Fibroblast of villous mesenchyme (primary cell): ENCODE measurements around the gene MPZL3. TPM values are rescaled to one million over a fixed set of nuclear protein-coding genes. Genes with fewer than 3 reads are reported as not detected.

Experiments
- DNase-seq: peaks from one replicate; pipeline ENCODE4 v3.0.0-alpha.2; 2010; ENCODE audit warnings: low read depth
- H3K4me3 ChIP-seq: 2 replicates; pipeline ENCODE4 v1.5.1; 2011; ENCODE audit warnings: low read depth, mild to moderate bottlenecking, low read length
- CTCF ChIP-seq: IDR thresholded peaks from 2 replicates; pipeline ENCODE4 v1.5.1; 2012; ENCODE audit warnings: low read depth, mild to moderate bottlenecking, low read length; ENCODE audit not compliant: insufficient read depth
- total RNA-seq: library from RNA; depleted of rRNA; stranded (reverse); fragments of >200 nt; gene quantifications from 2 replicates; pipeline ENCODE4 v1.2.3, GENCODE V29; 2012

The MPZL3 gene
- 0.32 and 0.86 TPM in 2 replicates for total RNA-seq

DNA sequence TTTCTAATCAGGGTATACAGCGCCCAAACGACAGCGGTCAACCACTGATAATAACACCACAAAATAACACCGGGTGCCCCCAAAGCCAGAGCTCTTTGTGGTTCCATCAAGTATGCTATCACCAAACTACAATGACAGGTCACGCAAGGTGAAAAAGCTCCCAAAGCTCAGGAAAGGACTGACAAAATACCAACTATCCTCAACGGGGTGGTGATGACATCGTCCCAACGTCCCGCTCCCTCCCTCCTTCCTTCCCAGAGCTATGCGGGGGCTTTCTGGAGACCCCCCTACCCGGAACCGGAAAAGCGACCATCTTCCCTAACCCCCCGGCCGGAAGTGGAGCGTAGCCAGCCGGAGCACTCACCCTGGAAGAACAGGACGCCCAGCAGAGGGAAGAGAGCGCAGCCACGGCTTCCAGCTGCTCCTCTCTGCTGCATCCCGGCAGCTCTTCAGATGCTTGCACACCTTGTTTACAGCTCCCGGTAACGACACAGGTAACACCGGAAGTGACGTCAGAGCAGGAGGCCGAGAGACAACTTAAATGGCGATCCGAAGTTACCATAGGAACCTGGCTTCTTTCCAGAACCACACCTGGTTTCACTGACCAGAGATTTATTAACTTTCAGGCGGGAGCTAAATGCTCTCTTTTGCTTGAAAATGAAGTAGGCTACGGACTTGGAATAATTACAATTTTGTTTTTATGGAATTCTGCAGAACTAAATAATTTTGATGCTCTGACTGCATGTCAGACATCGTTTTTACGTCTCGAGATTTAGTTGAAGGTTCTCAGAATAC, at the start of gene MPZL3:
Gene MPZL3 (minus strand): TSS at position 508 of the 795 bp plus-strand sequence. CDS start 71 bp downstream, at position 437.
- peak; percentile 45 for DNase-seq
- peak within 1 kb of the TSS; percentile 71 for H3K4me3 ChIP-seq
- TF ChIP-seq CTCF: no peak

GRCh38 chr11:118301600-118302195, 49.5 kb upstream of the MPZL3 start:
- no peak for TF ChIP-seq CTCF
- H3K4me3 ChIP-seq: no peak overlapping the region
- no peak for DNase-seq

DNA sequence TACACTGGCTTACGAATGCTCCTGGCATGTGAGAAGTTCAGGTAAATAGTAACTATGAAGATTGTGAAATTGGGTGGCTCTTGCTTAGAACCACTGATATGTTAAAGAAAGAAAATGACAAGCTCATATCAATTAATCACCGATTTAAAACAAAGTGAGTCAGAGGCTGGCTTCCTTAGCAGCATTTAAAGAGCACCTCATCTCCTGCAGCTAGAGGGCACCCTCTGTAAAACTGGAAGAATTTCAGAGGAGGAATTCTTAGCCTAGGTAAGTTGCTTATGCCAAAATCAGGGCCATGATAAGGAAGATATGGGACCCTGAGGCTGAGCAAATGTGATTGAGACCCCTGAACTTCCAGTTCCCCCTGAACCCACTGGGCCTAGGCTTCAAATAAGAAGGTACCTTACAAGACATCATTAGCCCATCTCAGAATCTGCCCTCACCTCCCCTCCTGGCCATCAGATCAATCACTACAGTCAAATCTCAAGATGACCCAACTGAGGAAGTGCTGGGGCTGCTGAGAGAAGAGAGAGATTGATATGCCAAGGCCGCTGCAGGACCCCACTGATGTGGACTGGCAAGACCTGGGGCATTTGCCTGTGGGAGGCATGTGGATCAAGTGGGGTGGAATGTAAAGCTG, 43.8 kb upstream of the MPZL3 start:
- H3K4me3 ChIP-seq: no peak overlapping the region
- DNase-seq: peak; percentile 27
- TF ChIP-seq CTCF: peak; percentile 57

GRCh38 chr11:118295199-118295598, 43.0 kb upstream of the MPZL3 start:
- no peak for TF ChIP-seq CTCF
- no peak for DNase-seq
- no peak overlapping the region for H3K4me3 ChIP-seq

GRCh38 chr11:118294053-118294452, 41.9 kb upstream of the MPZL3 start:
- no peak for TF ChIP-seq CTCF
- no peak overlapping the region for H3K4me3 ChIP-seq
- no peak for DNase-seq

DNA sequence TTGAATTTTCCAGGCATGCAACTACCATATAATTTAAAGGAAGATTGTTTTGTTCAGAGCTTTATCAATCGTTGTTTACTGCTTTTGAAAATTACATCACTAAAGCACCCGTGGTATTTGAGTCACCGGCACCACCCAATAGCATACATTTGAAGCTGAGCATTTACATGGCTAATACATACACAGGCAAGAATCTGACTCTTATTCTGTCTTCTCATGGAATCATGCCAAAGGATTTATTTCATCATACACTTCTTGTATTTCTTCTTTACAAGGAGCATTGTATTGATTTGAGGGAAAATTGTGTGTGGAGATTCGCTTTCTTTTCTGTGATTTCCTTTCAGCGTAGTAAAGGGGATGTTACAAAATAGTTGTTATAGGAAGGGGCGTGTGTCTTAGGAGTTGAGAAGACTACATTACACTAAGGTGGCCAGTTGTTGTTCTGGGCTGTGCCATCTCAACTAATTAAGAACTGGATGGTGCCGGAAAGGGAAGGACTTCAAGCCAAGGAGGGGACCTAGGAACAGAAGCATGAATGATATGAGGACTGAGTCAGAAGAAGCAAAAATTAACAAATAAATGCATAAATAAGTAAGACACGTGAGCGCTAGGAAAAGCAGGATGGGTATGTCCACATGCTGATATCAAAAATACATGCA, 39.4 kb upstream of the MPZL3 start:
- TF ChIP-seq CTCF: no peak
- DNase-seq: no peak
- H3K4me3 ChIP-seq: no peak overlapping the region
